Panc1 (cell line): ENCODE results near the gene TBRG4.

Experiments used
- POLR2AphosphoS5 ChIP-seq: IDR thresholded peaks from 2 replicates; pipeline ENCODE4 v1.6.1; 2012; ENCODE audit warnings: mild to moderate bottlenecking, low read depth, low read length, moderate library complexity
- SIN3A ChIP-seq: IDR thresholded peaks from 2 replicates; pipeline ENCODE4 v1.6.1; 2012; ENCODE audit warnings: low read depth, mild to moderate bottlenecking, low read length, moderate library complexity, borderline replicate concordance; ENCODE audit not compliant: insufficient read depth
- TCF7L2 ChIP-seq: IDR thresholded peaks from 2 replicates; pipeline ENCODE4 v1.6.1; 2011; ENCODE audit warnings: mild to moderate bottlenecking, low read depth, low read length, inconsistent platforms
- TF ChIP-seq, protein P1 (sequence below): fragments of 450-650 bp; IDR thresholded peaks from 2 replicates; pipeline ENCODE4 v1.5.1; 2017; ENCODE audit warnings: mild to moderate bottlenecking
- TF ChIP-seq, protein P2 (sequence below), 2 experiments: IDR thresholded peaks; 2 replicates each; pipeline ENCODE4 v1.6.1; 2011 to 2012; ENCODE audit warnings: low read depth in 2 of 2, control low read depth in 1 of 2, low read length in 1 of 2, mild to moderate bottlenecking in 1 of 2, moderate library complexity in 1 of 2; ENCODE audit not compliant: insufficient read depth in 1 of 2

DNA sequence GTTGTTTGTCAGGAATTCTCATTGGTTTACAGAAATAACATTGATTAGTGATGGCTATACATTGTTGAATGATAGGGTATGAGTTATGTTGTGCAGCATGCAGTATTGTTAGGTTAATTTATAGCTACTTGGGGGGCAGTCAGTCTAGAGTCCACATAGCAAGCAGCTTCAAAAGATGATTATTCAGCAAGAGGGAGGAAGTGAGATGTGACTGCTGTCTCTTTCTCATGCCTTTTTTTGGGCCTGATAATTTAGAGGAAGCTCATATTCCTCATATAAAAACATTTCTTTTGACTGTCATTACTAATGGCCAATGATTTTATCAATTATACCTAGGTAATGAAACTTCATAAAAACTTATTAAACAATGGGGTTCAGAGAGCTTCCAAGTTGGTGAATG lies 3.4 kb upstream of the TBRG4 start:
- TF ChIP-seq, protein P1, sequence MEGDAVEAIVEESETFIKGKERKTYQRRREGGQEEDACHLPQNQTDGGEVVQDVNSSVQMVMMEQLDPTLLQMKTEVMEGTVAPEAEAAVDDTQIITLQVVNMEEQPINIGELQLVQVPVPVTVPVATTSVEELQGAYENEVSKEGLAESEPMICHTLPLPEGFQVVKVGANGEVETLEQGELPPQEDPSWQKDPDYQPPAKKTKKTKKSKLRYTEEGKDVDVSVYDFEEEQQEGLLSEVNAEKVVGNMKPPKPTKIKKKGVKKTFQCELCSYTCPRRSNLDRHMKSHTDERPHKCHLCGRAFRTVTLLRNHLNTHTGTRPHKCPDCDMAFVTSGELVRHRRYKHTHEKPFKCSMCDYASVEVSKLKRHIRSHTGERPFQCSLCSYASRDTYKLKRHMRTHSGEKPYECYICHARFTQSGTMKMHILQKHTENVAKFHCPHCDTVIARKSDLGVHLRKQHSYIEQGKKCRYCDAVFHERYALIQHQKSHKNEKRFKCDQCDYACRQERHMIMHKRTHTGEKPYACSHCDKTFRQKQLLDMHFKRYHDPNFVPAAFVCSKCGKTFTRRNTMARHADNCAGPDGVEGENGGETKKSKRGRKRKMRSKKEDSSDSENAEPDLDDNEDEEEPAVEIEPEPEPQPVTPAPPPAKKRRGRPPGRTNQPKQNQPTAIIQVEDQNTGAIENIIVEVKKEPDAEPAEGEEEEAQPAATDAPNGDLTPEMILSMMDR: no peak
- TF ChIP-seq POLR2AphosphoS5: no peak
- TF ChIP-seq, protein P2, sequence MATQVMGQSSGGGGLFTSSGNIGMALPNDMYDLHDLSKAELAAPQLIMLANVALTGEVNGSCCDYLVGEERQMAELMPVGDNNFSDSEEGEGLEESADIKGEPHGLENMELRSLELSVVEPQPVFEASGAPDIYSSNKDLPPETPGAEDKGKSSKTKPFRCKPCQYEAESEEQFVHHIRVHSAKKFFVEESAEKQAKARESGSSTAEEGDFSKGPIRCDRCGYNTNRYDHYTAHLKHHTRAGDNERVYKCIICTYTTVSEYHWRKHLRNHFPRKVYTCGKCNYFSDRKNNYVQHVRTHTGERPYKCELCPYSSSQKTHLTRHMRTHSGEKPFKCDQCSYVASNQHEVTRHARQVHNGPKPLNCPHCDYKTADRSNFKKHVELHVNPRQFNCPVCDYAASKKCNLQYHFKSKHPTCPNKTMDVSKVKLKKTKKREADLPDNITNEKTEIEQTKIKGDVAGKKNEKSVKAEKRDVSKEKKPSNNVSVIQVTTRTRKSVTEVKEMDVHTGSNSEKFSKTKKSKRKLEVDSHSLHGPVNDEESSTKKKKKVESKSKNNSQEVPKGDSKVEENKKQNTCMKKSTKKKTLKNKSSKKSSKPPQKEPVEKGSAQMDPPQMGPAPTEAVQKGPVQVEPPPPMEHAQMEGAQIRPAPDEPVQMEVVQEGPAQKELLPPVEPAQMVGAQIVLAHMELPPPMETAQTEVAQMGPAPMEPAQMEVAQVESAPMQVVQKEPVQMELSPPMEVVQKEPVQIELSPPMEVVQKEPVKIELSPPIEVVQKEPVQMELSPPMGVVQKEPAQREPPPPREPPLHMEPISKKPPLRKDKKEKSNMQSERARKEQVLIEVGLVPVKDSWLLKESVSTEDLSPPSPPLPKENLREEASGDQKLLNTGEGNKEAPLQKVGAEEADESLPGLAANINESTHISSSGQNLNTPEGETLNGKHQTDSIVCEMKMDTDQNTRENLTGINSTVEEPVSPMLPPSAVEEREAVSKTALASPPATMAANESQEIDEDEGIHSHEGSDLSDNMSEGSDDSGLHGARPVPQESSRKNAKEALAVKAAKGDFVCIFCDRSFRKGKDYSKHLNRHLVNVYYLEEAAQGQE (IDR thresholded peaks at IDR 0.05; ENCODE audit: insufficient read depth in 1 of 2, low read depth in 2 of 2, low read length in 1 of 2): no peak
- no peak for TF ChIP-seq SIN3A
- no peak for TF ChIP-seq TCF7L2
